K562 (cell line): ENCODE measurements around the gene SQOR. TPM values are rescaled to one million over a fixed set of nuclear protein-coding genes. Genes with fewer than 3 reads are reported as not detected.

Source experiments
- ATF6 ChIP-seq: sonication (generic); formaldehyde crosslinking; IDR thresholded peaks from 2 replicates; pipeline ENCODE4 v1.4.0; 2020; ENCODE audit warnings: mild to moderate bottlenecking, missing genetic modification reagents
- EHMT2 ChIP-seq: fragments of 450-650 bp; IDR thresholded peaks from 2 replicates; pipeline ENCODE4 v1.6.1; 2018; ENCODE audit warnings: antibody characterized with exemption
- ELF4 ChIP-seq: fragments of 450-650 bp; formaldehyde crosslinking; IDR thresholded peaks from 2 replicates; pipeline ENCODE4 v1.4.0; 2022; ENCODE audit warnings: missing genetic modification characterization
- FOXM1 ChIP-seq, 2 experiments: fragments of 450-650 bp in 1 of 2; sonication (generic) in 1 of 2; formaldehyde crosslinking in 1 of 2; IDR thresholded peaks; 2 replicates each; pipeline versions ENCODE4 v1.6.1 to v1.9.0; 2017 to 2022; ENCODE audit warnings: low read depth in 2 of 2, mild to moderate bottlenecking in 2 of 2, missing genetic modification reagents in 1 of 2, moderate library complexity in 1 of 2
- GTF2A2 ChIP-seq: IDR thresholded peaks from 2 replicates; pipeline ENCODE4 v1.6.1; 2016; ENCODE audit warnings: mild to moderate bottlenecking, missing genetic modification characterization, missing compliant biosample characterization
- PTTG1 ChIP-seq: fragments of 450-650 bp; IDR thresholded peaks from 2 replicates; pipeline ENCODE4 v1.6.1; 2016; ENCODE audit warnings: low read depth, mild to moderate bottlenecking, missing genetic modification characterization, missing compliant biosample characterization
- UBTF ChIP-seq, 2 experiments: IDR thresholded peaks; 2 replicates each; pipeline ENCODE4 v1.6.1; 2012; ENCODE audit warnings: improper control_type of control experiment in 2 of 2, low read depth in 2 of 2, low read length in 2 of 2, borderline replicate concordance in 1 of 2
- ZNF133 ChIP-seq: fragments of 250-450 bp; sonication (Bioruptor Pico); IDR thresholded peaks from 2 replicates; pipeline ENCODE4 v1.4.0; 2020; ENCODE audit warnings: mild to moderate bottlenecking
- ZNF253 ChIP-seq: fragments of 250-450 bp; sonication (Bioruptor Pico); conservative IDR thresholded peaks from 2 replicates; pipeline ENCODE4 v1.6.1; 2021; ENCODE audit warnings: mild to moderate bottlenecking
- polyA plus RNA-seq, 8 experiments: library from polyadenylated mRNA; depleted of rRNA in 4 of 8; stranded (reverse) in 5 of 8; unstranded in 3 of 8; fragments of >200 nt; fragmentation: Nextera tagmentation in 2 of 8; fragmentation: Illumina TruSeq in 1 of 8; extraction: Ambion mirVana in 2 of 8; extraction: Trizol in 1 of 8; gene quantifications; 2 replicates each; pipeline versions ENCODE4 v1.2.1 to v1.2.3, GENCODE V29; 2011 to 2014; ENCODE audit warnings: inconsistent platforms in 1 of 8, missing spikeins in 1 of 8
- total RNA-seq, 7 experiments: library from RNA; depleted of rRNA in 6 of 7; stranded (reverse); fragments of >200 nt in 6 of 7; fragmentation: Illumina TruSeq in 2 of 7; extraction: Trizol in 2 of 7; gene quantifications; 2 replicates each; pipeline versions ENCODE4 v1.2.1 to v1.2.3, GENCODE V29; 2011 to 2021; ENCODE audit warnings: low replicate concordance in 1 of 7
- TF ChIP-seq, protein P1 (sequence below): sonication (generic); formaldehyde crosslinking; IDR thresholded peaks from 2 replicates; pipeline ENCODE4 v1.8.1; 2023; ENCODE audit warnings: mild to moderate bottlenecking, missing genetic modification reagents

The SQOR gene
- total and polyA plus RNA-seq, 9 of the 15 experiments (the other 6 are each of a cell fraction or from before 2014, with no cell fraction given): 0.32 to 1.6 (median 1.1) TPM

DNA sequence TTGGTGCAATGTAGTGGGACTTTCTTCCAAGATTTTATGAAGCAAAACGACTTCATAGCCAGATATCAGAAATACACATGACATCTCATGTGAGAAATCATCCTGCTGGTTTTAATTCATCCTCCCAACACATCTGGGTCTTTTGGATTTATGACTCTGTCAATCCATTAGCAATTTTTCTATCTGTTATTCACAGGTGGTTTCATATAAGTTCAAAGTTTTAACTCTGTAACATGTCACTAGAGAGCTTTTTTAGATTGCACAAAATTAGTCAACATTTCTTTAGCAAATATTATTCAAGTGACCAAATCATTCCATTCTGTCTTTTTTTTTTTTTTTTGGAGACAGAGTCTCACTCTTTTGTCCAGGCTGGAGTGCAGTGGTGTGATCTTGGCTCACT is 30.4 kb downstream of the SQOR start (continued):
- TF ChIP-seq ATF6 (CRISPR knock-in tag) (no peak), EHMT2 (no peak), ELF4 (CRISPR knock-in tag) (no peak), ZNF253 (CRISPR knock-in tag) (no peak), FOXM1 (IDR thresholded peaks at IDR 0.05; ENCODE audit: low read depth) (no peak), FOXM1 (CRISPR knock-in tag; IDR thresholded peaks at IDR 0.05; ENCODE audit: low read depth) (no peak), UBTF (IDR thresholded peaks at IDR 0.05; ENCODE audit: borderline replicate concordance in 1 of 2, low read depth in 2 of 2, low read length in 2 of 2) (no peak), GTF2A2 (no peak), PTTG1 (no peak), ZNF133 (no peak)
- TF ChIP-seq, protein P1, sequence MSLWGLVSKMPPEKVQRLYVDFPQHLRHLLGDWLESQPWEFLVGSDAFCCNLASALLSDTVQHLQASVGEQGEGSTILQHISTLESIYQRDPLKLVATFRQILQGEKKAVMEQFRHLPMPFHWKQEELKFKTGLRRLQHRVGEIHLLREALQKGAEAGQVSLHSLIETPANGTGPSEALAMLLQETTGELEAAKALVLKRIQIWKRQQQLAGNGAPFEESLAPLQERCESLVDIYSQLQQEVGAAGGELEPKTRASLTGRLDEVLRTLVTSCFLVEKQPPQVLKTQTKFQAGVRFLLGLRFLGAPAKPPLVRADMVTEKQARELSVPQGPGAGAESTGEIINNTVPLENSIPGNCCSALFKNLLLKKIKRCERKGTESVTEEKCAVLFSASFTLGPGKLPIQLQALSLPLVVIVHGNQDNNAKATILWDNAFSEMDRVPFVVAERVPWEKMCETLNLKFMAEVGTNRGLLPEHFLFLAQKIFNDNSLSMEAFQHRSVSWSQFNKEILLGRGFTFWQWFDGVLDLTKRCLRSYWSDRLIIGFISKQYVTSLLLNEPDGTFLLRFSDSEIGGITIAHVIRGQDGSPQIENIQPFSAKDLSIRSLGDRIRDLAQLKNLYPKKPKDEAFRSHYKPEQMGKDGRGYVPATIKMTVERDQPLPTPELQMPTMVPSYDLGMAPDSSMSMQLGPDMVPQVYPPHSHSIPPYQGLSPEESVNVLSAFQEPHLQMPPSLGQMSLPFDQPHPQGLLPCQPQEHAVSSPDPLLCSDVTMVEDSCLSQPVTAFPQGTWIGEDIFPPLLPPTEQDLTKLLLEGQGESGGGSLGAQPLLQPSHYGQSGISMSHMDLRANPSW (CRISPR knock-in tag): no peak
- TF ChIP-seq, all 486 proteins: peak for 0
